Stimulated activated CD4-positive, alpha-beta T cell treated with anti-CD3 and anti-CD28 coated beads, Interleukin-1b, Interleukin-23, amount 100 ng/mL, for 24 hours (primary cell): ENCODE measurements around the gene MRPS35.

Source experiments
- DNase-seq, 4 experiments: peaks; one replicate each; pipeline ENCODE4 v3.0.0-alpha.2; 2020; ENCODE audit warnings: low read depth in 4 of 4, low spot score in 1 of 4

MRPS35 gene

DNA sequence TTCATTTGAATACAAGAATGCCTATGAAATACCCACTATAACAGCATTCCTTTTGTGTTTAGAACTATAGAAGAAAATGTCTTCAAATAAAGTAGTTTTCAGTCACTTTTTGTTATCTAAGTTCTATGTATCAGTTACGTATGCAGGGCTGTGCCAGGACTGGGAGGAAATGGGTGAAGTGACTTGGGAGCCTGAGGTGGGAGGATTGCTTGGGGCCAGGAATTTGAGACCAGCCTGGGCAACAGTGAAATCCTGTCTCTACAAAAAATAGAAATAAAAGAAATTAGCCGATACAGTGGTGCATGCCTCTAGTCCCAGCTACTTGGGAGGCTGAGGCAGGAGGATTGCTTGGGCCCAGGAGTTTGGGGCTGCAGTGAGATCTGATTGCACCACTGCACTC lies 92.3 kb downstream of the MRPS35 start:
- no peak for DNase-seq

DNA sequence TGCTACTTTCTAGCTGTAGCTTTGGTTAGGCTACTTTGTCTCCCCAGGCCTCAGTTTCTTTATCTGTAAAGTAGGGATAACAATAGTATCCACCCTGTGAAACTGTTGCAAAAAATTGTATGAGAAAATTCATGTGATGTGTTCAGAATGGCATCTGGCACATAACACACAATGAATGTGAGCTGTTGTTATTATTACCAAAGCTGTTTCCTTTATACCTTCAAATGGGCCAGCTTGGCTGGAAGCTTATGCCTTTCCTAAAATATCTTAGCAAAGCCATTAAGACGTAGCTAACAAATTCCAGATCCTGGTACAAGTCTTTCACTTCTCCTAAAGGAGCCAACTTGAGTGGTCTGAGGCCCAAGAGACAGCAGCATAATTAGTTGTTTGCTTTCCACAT lies 94.6 kb downstream of the MRPS35 start:
- no peak for DNase-seq
